Hematopoietic multipotent progenitor cell treated with erythropoietin and hydrocortisone succinate and interleukin-3 and kit ligand, for 4 days (in vitro differentiated cells): ENCODE measurements around the gene ASB1.

Experiments
- DNase-seq: peaks from one replicate; pipeline ENCODE4 v3.0.0-alpha.2; 2015

The ASB1 gene

GRCh38 chr2:238426568-238427434, at the start of gene ASB1:
Gene ASB1, plus strand, starts transcription at chr2:238426927. Its CDS starts 144 bp downstream, at chr2:238427071.
- DNase-seq: peak; percentile 90

- no peak for DNase-seq
These were observed 48.3 kb upstream of the ASB1 start for GRCh38 chr2:238378230-238379095.

- DNase-seq: peak; percentile 73
These were observed 47.5 kb upstream of the ASB1 start for GRCh38 chr2:238379096-238379810.

- DNase-seq: no peak
These were observed 46.4 kb upstream of the ASB1 start for GRCh38 chr2:238380336-238380735.

GRCh38 chr2:238380785-238381184, 45.9 kb upstream of the ASB1 start:
- no peak for DNase-seq

- DNase-seq: peak; percentile 71
These were observed 45.2 kb upstream of the ASB1 start for GRCh38 chr2:238381341-238382115.

- peak; percentile 67 for DNase-seq
These were observed 44.3 kb upstream of the ASB1 start for GRCh38 chr2:238382381-238382781.

GRCh38 chr2:238383135-238383534, 43.6 kb upstream of the ASB1 start:
- DNase-seq: no peak

- DNase-seq: no peak
These were observed 42.9 kb upstream of the ASB1 start for GRCh38 chr2:238383743-238384380.

- peak; percentile 71 for DNase-seq
These were observed 39.4 kb upstream of the ASB1 start for GRCh38 chr2:238387332-238387731.

GRCh38 chr2:238388794-238389193, 37.9 kb upstream of the ASB1 start:
- DNase-seq: no peak

- no peak for DNase-seq
These were observed 36.6 kb upstream of the ASB1 start for GRCh38 chr2:238389988-238390589.

GRCh38 chr2:238391042-238391689, 35.6 kb upstream of the ASB1 start:
- no peak for DNase-seq

GRCh38 chr2:238396663-238397062, 30.1 kb upstream of the ASB1 start:
- DNase-seq: no peak

- DNase-seq: no peak
These were observed 29.4 kb upstream of the ASB1 start for GRCh38 chr2:238397356-238397755.

GRCh38 chr2:238398577-238398976, 28.1 kb upstream of the ASB1 start:
- DNase-seq: no peak

- DNase-seq: no peak
These were observed 27.6 kb upstream of the ASB1 start for GRCh38 chr2:238399094-238399493.

GRCh38 chr2:238401551-238401950, 25.2 kb upstream of the ASB1 start:
- no peak for DNase-seq

- DNase-seq: no peak
These were observed 22.9 kb upstream of the ASB1 start for GRCh38 chr2:238403632-238404405.
